Natural killer cell (primary cell): ENCODE measurements around the gene PSRC1. TPM values are rescaled to one million over a fixed set of nuclear protein-coding genes. Genes with fewer than 3 reads are reported as not detected.

ENCODE experiments used
- ATAC-seq, 3 donors: fragments of 150-1000 bp in 2 of 3; fragments of 200-7000 bp in 1 of 3; cut with Tn5 transposase; 1 replicate in 1 of 3; 2 replicates in 2 of 3; pipeline ENCODE4 v1.10.0; 2021; ENCODE audit warnings: mild to moderate bottlenecking in 2 of 3, moderate library complexity in 2 of 3
- DNase-seq, 2 donors: peaks; one replicate each; pipeline versions ENCODE4 v3.0.0 to v3.0.0-alpha.2; 2013 to 2021; ENCODE audit warnings: mixed read lengths in 1 of 2
- H3K27ac ChIP-seq: one replicate; pipeline ENCODE4 v1.5.1; 2013; ENCODE audit warnings: mild to moderate bottlenecking, low read length
- H3K27me3 ChIP-seq: one replicate; pipeline ENCODE4 v1.6.1; 2013; ENCODE audit warnings: low read length; ENCODE audit not compliant: control insufficient read depth, insufficient read depth
- H3K36me3 ChIP-seq: one replicate; pipeline ENCODE4 v1.6.1; 2013; ENCODE audit warnings: low read length; ENCODE audit not compliant: control insufficient read depth, insufficient read depth
- H3K4me1 ChIP-seq: one replicate; pipeline ENCODE4 v1.6.1; 2013; ENCODE audit warnings: low read length; ENCODE audit not compliant: control insufficient read depth, insufficient read depth
- H3K4me3 ChIP-seq: one replicate; pipeline ENCODE4 v1.5.1; 2013; ENCODE audit warnings: low read length
- H3K9me3 ChIP-seq: one replicate; pipeline ENCODE4 v1.6.1; 2013; ENCODE audit warnings: low read length; ENCODE audit not compliant: control insufficient read depth, insufficient read depth
- H3K27ac Mint-ChIP-seq, 2 donors: one replicate each; pipeline ENCODE4 v1.8.0; 2022; ENCODE audit warnings: mild to moderate bottlenecking in 2 of 2, mixed read lengths in 2 of 2, moderate library complexity in 1 of 2
- H3K27me3 Mint-ChIP-seq, 2 donors: one replicate each; pipeline ENCODE4 v1.8.0; 2022; ENCODE audit warnings: low read depth in 2 of 2, mixed read lengths in 2 of 2
- H3K36me3 Mint-ChIP-seq: one replicate; pipeline ENCODE4 v1.8.0; 2022; ENCODE audit warnings: mixed read lengths
- H3K4me1 Mint-ChIP-seq, 2 donors: one replicate each; pipeline ENCODE4 v1.8.0; 2022; ENCODE audit warnings: mixed read lengths in 2 of 2
- H3K4me3 Mint-ChIP-seq: one replicate; pipeline ENCODE4 v1.8.0; 2022; ENCODE audit warnings: mild to moderate bottlenecking, moderate library complexity, mixed read lengths
- H3K9me3 Mint-ChIP-seq, 2 donors: one replicate each; pipeline ENCODE4 v1.8.0; 2022; ENCODE audit warnings: mixed read lengths in 2 of 2
- WGBS: methylation state at CpG from one replicate; pipeline ENCODE4 v1.1.7; 2013; ENCODE audit warnings: missing lambda C conversion rate; ENCODE audit not compliant: insufficient coverage; 5-methylcytosine and 5-hydroxymethylcytosine counted together
- intact Hi-C: fragments of 100-400 bp; cut with micrococcal nuclease; formaldehyde crosslinking; loops from one replicate; pipeline ENCODE4 v1.14.2; 2022
- total RNA-seq, 4 donors: library from RNA; stranded (reverse); fragments of 120-200 nt in 1 of 4; gene quantifications; one replicate each; pipeline versions ENCODE4 v1.2.3 to v1.2.4, GENCODE V29; 2013 to 2022
- TF ChIP-seq, protein P1 (sequence below): fragments of 200-600 bp; IDR thresholded peaks from one replicate; pipeline ENCODE4 v1.8.0; 2022; ENCODE audit warnings: antibody characterized with exemption

Gene PSRC1
- total RNA-seq, 3 donors from 2014 or later (not counting 1 experiment from before 2014, with no cell fraction given), result 1.1 to 2.4 (median 1.9) TPM

DNA sequence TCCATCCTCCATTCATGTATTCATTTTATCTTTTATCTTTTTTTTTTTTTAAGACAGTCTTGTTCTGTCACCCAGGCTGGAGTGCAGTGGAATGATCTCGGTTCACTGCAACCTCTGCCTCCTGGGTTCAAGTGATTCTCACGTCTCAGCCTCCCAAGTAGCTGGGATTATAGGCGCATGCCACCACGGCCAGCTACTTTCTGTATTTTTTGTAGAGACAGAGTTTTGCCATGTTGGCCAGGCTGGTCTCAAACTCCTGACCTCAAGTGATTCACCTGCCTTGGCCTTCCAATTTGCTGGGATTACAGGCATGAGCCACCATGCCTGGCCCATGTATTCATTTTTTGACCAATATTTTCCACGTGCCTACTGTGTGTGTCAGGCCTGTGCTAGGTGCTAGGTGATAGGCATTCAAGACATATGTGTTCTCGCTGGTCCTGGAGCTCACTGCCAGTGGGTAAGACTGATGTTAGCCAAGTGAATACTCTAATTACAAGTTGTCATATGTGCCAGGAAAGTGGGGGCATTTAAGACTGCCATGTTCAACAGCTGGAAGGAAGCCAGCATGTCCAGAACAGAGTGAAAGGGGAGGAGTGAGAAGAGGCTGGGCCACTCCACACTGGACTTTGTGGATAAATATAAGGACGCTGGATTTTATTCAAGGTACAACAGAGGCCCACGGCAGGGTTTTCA, 38.9 kb downstream of the PSRC1 start:
- H3K4me1 ChIP-seq, result peaks cover 13% of the 10 kb centered on the region
- intact Hi-C loops, result no loop called here
- peaks cover 9% of the 10 kb centered on the region for H3K27me3 ChIP-seq
- peaks cover 15 to 16% of the 10 kb centered on the region in 2 donors for H3K27me3 Mint-ChIP-seq
- H3K4me3 ChIP-seq, result no peak overlapping the region
- H3K36me3 Mint-ChIP-seq, result no peaks in the 10 kb centered on the region
- peaks cover 12 to 21% of the 10 kb centered on the region in 2 donors for H3K4me1 Mint-ChIP-seq
- ATAC-seq (no peak), DNase-seq (no peak)
- TF ChIP-seq, protein P1, sequence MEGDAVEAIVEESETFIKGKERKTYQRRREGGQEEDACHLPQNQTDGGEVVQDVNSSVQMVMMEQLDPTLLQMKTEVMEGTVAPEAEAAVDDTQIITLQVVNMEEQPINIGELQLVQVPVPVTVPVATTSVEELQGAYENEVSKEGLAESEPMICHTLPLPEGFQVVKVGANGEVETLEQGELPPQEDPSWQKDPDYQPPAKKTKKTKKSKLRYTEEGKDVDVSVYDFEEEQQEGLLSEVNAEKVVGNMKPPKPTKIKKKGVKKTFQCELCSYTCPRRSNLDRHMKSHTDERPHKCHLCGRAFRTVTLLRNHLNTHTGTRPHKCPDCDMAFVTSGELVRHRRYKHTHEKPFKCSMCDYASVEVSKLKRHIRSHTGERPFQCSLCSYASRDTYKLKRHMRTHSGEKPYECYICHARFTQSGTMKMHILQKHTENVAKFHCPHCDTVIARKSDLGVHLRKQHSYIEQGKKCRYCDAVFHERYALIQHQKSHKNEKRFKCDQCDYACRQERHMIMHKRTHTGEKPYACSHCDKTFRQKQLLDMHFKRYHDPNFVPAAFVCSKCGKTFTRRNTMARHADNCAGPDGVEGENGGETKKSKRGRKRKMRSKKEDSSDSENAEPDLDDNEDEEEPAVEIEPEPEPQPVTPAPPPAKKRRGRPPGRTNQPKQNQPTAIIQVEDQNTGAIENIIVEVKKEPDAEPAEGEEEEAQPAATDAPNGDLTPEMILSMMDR, result no peak
- H3K27ac Mint-ChIP-seq, result no peak overlapping the region
- H3K9me3 ChIP-seq, result no peaks in the 10 kb centered on the region
- H3K36me3 ChIP-seq, result no peaks in the 10 kb centered on the region
- H3K9me3 Mint-ChIP-seq, result no peaks in the 10 kb centered on the region
- H3K4me3 Mint-ChIP-seq, result no peak overlapping the region
- no peak overlapping the region for H3K27ac ChIP-seq
- WGBS, result 89% methylated on average over 8 of the region's 8 CpGs

DNA sequence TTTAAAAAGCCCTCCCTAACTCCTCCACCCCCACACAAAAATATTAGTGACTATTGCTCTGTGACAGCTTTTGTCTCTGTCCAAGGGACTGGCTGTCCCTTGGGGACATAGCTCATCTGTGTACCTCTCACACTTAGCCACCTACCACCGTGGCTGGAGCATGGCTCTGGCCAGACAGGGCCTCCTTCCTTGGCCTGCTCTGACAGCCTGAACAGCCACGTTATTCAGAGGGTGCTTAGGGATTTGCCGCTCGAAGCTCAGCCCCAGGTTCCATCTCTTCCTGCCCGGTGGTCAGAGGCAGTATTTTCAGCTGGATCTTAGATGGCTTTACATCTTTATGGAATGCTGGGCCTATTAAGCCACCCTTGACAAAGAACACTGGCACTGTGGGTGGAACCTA, 39.7 kb downstream of the PSRC1 start:
- Histone ChIP-seq H3K27me3 (peaks cover 8% of the 10 kb centered on the region), H3K9me3 (no peaks in the 10 kb centered on the region), H3K4me1 (peaks cover 9% of the 10 kb centered on the region), H3K27ac (no peak overlapping the region), H3K36me3 (peaks cover 7% of the 10 kb centered on the region), H3K4me3 (no peak overlapping the region)
- Mint-ChIP-seq H3K36me3 (no peaks in the 10 kb centered on the region), H3K4me3 (no peak overlapping the region), H3K27me3 (peaks cover 15 to 16% of the 10 kb centered on the region in 2 donors), H3K9me3 (no peaks in the 10 kb centered on the region), H3K4me1 (peaks cover 12 to 19% of the 10 kb centered on the region in 2 donors), H3K27ac (no peak overlapping the region)
- no peak for DNase-seq
- WGBS, result 84% methylated on average over 5 of the region's 5 CpGs
- intact Hi-C loops, result no loop called here
- TF ChIP-seq, protein P1, result no peak
- no peak for ATAC-seq

DNA sequence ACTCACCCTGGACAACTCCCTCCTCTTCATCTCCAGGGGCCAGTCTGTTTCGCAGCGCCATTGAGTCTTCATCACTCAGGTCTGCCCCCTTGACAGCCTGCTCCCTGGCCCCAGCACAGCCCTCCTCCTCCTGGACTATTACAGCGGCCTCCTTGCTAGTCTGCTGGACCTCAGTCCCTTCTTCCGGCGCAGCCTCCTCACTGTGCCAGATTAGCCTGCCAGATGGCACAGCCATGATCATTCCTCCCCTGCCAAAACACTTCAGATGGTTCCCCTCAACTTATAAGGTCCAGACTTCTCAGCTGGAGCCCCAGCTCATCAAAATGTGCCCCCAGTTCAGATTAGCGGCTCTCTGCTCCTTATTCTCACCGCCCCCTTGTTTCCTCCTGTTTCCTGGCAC, 40.6 kb downstream of the PSRC1 start:
- peaks cover 6% of the 10 kb centered on the region for H3K36me3 Mint-ChIP-seq
- TF ChIP-seq, protein P1, result no peak
- no peak for DNase-seq
- Histone ChIP-seq H3K9me3 (no peaks in the 10 kb centered on the region), H3K27ac (no peak overlapping the region), H3K27me3 (peaks cover 6% of the 10 kb centered on the region), H3K4me1 (peaks cover 9% of the 10 kb centered on the region), H3K36me3 (peaks cover 14% of the 10 kb centered on the region), H3K4me3 (no peak overlapping the region)
- ATAC-seq, result no peak
- H3K27ac Mint-ChIP-seq, result peak overlapping the region in 1 of 2 donors; percentile 59
- H3K9me3 Mint-ChIP-seq, result no peaks in the 10 kb centered on the region
- intact Hi-C loops, result no loop called here
- 72% methylated on average over 7 of the region's 7 CpGs for WGBS
- no peak overlapping the region for H3K4me3 Mint-ChIP-seq
- peaks cover 12 to 19% of the 10 kb centered on the region in 2 donors for H3K4me1 Mint-ChIP-seq
- peaks cover 15 to 16% of the 10 kb centered on the region in 2 donors for H3K27me3 Mint-ChIP-seq
